Pancreas (tissue), 10 donors: ENCODE results near the gene SSBP4. TPM values are rescaled to one million over a fixed set of nuclear protein-coding genes. Genes with fewer than 3 reads are reported as not detected.

Source experiments
- ATAC-seq, 4 donors: fragments of 200-7000 bp; cut with Tn5 transposase; one replicate each; pipeline versions ENCODE4 v1.8.0 to v1.9.1; 2020; ENCODE audit warnings: mild to moderate bottlenecking in 4 of 4, moderate library complexity in 4 of 4
- DNase-seq, 6 donors: peaks; one replicate each; pipeline ENCODE4 v3.0.0-alpha.2; 2020
- FAIRE-seq: peaks from 2 replicates; lab custom pipeline; 2012; peaks lifted over from hg19 to GRCh38; lab: Jason Lieb, UNC
- H3K27ac ChIP-seq, 4 donors: fragments of 200-600 bp; sonication (generic); 1 replicate in 3 of 4; 2 replicates in 1 of 4; pipeline versions ENCODE4 v1.5.0 to v1.8.0; 2020
- H3K27me3 ChIP-seq, 4 donors: fragments of 200-600 bp; one replicate each; pipeline ENCODE4 v1.8.0; 2021
- H3K36me3 ChIP-seq, 3 donors: fragments of 200-600 bp; sonication (generic) in 1 of 3; one replicate each; pipeline versions ENCODE4 v1.5.0 to v1.8.0; 2020 to 2021
- H3K4me1 ChIP-seq, 3 donors: fragments of 200-600 bp; one replicate each; pipeline ENCODE4 v1.8.0; 2021
- H3K4me3 ChIP-seq, 4 donors: fragments of 200-600 bp; sonication (generic) in 2 of 4; one replicate each; pipeline versions ENCODE4 v1.5.0 to v1.8.0; 2020 to 2021
- H3K9me3 ChIP-seq, 4 donors: fragments of 200-600 bp; one replicate each; pipeline ENCODE4 v1.8.0; 2021
- WGBS, 2 donors: extraction: QIAGEN DNeasy Blood & Tissue Kit; methylation state at CpG; one replicate each; pipeline ENCODE4 v1.1.7; 2013; 5-methylcytosine and 5-hydroxymethylcytosine counted together
- intact Hi-C, 3 donors: fragments of 100-400 bp; cut with DNase I; formaldehyde crosslinking; loops; one replicate each; pipeline versions ENCODE4 v1.11.1 to v1.14.2; 2022
- polyA plus RNA-seq, 2 donors: library from polyadenylated mRNA; stranded (reverse); fragments of 200-250 nt; gene quantifications; one replicate each; pipeline ENCODE4 v1.2.3, GENCODE V29; 2013
- total RNA-seq, 6 donors: library from RNA; stranded (reverse); fragmentation: NEBNext Ultra II Directional in 4 of 6; extraction: Animal tissue kit (Norgen Biotek cat#: 25700) in 4 of 6; gene quantifications; one replicate each; pipeline versions ENCODE4 v1.2.1 to v1.2.4, GENCODE V29; 2021 to 2023
- TF ChIP-seq, protein P1 (sequence below), 4 donors: fragments of 200-600 bp; sonication (generic) in 3 of 4; IDR thresholded peaks; one replicate each; pipeline versions ENCODE4 v1.5.0 to v1.8.0; 2021; ENCODE audit warnings: antibody characterized with exemption in 4 of 4
- donor health status: healthy with polysubstance abuse.
- donor health status: DM: no; HTN: no; CAD: no; lungs with moderate emphysema.
- donor health status: DM: no; HTN: no; CAD: no.
- donor health status: control.
- donor health status: control.
- donor health status: Bipolar disorder and iron deficiency.
- donor health status: DM: yes; HTN: yes; CAD: no.
- donor health status: DM: no; HTN: no; CAD: no.
- donor health status: DM: no; HTN: no; CAD: no.
- donor health status: DM: yes; HTN: yes; CAD: no.

The SSBP4 gene
- total and polyA plus RNA-seq, 8 donors = 20.5 to 116 (median 25.8) TPM

DNA sequence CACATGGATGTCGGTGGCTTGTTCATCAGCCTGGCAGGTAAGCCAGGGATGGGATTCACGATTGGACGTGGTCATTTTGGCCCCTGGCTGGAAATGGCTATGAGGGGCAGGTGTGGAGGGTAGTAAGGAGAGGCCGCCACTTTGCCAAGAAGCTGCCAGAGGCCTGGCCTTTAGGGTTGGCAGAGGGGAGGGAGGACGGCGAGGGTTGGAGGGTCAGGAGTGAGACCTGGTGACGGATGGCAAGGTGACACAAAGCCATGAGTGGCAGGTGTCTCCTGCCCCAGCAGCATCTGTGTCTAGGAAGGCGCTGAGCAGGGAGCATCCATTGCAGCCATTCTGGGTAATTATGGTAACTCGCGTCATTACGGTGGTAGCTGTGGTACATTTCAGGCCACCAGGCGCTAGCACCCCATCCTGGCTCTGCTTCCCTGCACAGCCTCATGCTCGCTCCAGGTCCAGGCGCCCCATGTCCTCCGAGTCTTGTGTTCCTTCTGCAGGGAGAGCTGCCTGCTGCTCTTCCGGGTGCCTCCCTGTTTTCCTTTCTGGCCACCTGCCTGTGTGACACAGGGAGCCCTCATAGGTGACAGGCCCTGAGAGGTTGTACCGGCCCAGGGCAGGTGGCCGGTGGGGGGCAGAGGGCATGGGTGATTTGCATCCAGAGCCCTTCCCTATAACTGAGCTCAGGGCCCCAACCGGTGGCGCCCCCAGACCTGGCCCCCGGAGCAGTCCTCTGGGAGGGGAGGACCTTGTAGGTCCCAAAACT lies 4.2 kb downstream of the SSBP4 start:
- no peaks in the 10 kb centered on the region for H3K9me3 ChIP-seq
- no peaks in the 10 kb centered on the region for H3K27me3 ChIP-seq
- H3K27ac ChIP-seq = no peak overlapping the region
- ATAC-seq (no peak), FAIRE-seq (no peak), DNase-seq (peak in 1 of 6 donors; percentile 48)
- intact Hi-C loops = no loop called here
- H3K4me3 ChIP-seq = no peak overlapping the region
- no peaks in the 10 kb centered on the region for H3K36me3 ChIP-seq
- WGBS, 2 donors = 80 to 81% methylated on average over 21 of the region's 21 CpGs
- H3K4me1 ChIP-seq = peaks cover 0 to 11% (median 0%) of the 10 kb centered on the region in 3 donors
- TF ChIP-seq, protein P1, sequence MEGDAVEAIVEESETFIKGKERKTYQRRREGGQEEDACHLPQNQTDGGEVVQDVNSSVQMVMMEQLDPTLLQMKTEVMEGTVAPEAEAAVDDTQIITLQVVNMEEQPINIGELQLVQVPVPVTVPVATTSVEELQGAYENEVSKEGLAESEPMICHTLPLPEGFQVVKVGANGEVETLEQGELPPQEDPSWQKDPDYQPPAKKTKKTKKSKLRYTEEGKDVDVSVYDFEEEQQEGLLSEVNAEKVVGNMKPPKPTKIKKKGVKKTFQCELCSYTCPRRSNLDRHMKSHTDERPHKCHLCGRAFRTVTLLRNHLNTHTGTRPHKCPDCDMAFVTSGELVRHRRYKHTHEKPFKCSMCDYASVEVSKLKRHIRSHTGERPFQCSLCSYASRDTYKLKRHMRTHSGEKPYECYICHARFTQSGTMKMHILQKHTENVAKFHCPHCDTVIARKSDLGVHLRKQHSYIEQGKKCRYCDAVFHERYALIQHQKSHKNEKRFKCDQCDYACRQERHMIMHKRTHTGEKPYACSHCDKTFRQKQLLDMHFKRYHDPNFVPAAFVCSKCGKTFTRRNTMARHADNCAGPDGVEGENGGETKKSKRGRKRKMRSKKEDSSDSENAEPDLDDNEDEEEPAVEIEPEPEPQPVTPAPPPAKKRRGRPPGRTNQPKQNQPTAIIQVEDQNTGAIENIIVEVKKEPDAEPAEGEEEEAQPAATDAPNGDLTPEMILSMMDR (IDR thresholded peaks at IDR 0.05) = no peak

DNA sequence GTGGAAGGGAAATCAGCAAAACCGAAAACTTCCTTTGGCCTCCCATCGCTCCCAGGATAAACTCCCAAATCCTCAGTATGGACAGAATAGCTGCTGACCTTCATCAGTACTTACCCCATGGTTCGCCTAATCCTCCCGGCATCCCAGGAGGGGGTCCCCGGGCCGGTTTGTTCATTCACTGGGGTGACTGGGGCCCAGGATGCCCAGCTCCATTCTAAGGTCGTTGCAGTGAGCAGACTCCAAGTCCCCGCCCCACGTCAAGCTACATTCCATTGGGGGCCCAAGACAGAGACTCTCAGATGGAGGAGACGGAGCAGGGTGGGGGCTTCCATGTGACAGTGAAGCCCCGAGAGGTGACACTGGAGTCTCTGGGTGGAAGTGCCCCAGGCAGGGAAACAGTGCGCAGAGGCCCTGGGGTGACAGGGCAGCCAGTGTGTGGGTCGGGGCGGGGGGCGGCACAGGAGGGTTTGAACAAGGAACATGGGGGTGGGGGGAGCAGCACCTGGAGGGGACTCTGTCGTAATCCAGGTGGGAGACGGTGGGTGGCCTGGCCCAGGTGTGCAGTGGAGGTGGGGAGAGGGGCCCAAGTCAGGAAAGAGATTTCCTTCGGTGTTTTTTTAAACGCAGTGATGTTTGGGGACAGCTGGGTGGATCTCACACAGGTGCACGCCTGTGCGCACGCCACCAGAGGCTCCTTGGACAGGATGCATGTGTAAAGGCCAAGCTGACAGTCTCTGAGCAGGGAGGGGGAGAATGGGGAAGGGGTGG lies 5.1 kb downstream of the SSBP4 start:
- WGBS, 2 donors = 80 to 83% methylated on average over 22 of the region's 22 CpGs
- Histone ChIP-seq H3K9me3 (no peaks in the 10 kb centered on the region), H3K4me1 (peaks cover 0 to 7% (median 0%) of the 10 kb centered on the region in 3 donors), H3K4me3 (no peak overlapping the region), H3K27ac (no peak overlapping the region), H3K36me3 (no peaks in the 10 kb centered on the region), H3K27me3 (no peaks in the 10 kb centered on the region)
- ATAC-seq (no peak), FAIRE-seq (no peak), DNase-seq (peak in 1 of 6 donors; percentile 63)
- TF ChIP-seq, protein P1 (IDR thresholded peaks at IDR 0.05) = no peak
- intact Hi-C loops = no loop called here

DNA sequence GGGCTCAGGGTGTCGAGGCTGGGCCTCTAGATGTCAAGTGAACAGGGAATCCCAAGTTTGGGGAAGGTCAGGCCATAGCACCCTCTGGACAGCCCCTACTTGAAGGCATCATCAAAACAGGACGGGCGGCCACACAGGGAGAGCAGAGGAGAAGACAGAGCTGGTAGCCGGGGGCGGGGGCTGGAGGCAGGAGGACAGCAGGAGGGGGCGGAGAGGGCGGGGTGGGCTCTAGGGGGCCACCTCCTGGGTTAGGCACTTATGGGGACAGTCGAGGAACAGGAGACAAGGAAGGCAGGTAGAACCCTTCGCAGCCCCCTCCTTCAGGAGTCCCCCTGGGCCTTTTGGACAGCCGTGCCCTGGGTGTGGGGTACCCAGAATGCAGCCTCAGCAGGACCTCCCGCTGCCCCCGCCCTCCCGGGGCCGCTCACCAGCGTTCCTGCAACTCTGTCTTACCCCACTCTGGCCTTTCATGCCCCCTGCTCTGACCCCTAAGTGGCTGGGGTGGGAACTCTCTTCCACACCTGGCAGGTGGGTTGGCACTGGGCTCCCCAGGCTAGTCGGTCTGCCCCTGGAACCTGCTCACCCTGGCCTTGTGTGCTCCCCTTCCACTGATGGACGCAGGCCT lies 5.8 kb downstream of the SSBP4 start:
- ATAC-seq (no peak), FAIRE-seq (no peak), DNase-seq (peak in 2 of 6 donors; percentile 34 to 57)
- H3K27ac ChIP-seq = no peak overlapping the region
- no peaks in the 10 kb centered on the region for H3K36me3 ChIP-seq
- H3K4me3 ChIP-seq = no peak overlapping the region
- TF ChIP-seq, protein P1 (IDR thresholded peaks at IDR 0.05) = no peak
- H3K4me1 ChIP-seq = peaks cover 0 to 7% (median 0%) of the 10 kb centered on the region in 3 donors
- H3K9me3 ChIP-seq = no peaks in the 10 kb centered on the region
- H3K27me3 ChIP-seq = no peaks in the 10 kb centered on the region
- WGBS, 2 donors = 86 to 91% methylated on average over 12 to 17 of the region's 17 CpGs
- intact Hi-C loops = no loop called here

DNA sequence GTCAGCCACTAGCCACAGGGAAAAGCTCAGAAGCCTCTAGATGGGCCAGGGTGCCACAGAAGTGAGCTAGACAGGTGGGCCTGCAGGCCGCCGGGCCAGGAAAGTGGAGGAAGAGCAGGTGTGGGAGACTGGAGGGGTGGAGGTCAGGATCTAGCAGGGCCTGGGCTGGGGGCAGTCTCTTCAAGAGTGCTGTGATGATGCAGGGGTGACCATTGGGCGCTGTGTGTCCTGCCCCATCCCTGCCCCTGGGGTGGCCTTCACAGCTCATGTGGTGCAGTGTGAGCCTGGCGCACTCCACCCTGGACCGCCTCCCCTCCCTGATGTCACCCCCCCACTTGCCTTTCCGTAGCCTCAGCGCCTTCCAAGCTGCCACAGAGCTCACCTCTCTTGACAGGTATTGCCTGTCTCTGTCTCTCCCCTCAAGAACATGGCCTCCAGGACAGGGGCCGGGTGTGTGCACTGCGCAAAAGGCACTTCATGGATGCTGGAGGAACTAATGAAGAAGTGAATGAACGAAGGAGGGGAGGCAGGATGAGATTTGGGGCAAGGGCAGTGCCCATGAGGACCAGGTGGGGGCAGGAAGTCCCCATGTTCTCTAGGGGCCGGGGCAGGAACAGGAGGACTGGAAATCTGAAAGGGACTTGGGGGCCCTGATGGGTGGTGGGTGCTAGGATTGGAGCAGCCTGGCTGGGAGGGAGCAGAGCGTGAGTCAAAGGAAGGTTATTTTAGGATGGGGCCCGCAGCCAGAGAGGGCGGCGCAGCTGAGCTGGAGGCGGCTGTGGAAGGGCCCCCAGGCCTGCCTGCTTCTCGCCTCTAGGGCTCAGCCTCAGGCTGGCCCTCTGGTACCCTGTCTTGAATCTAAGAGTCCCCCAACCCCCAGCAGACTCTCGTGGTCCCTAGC lies 6.6 kb downstream of the SSBP4 start:
- 76 to 79% methylated on average over 16 to 18 of the region's 18 CpGs for WGBS, 2 donors
- peak in 1 of 4 donors; percentile 7 for ATAC-seq
- no peak overlapping the region for H3K4me3 ChIP-seq
- H3K27me3 ChIP-seq = no peaks in the 10 kb centered on the region
- TF ChIP-seq, protein P1 (IDR thresholded peaks at IDR 0.05) = no peak
- H3K36me3 ChIP-seq = no peaks in the 10 kb centered on the region
- FAIRE-seq = no peak
- H3K27ac ChIP-seq = no peak overlapping the region
- DNase-seq = peak in 1 of 6 donors; percentile 65
- H3K4me1 ChIP-seq = peaks cover 0 to 2% (median 0%) of the 10 kb centered on the region in 3 donors
- intact Hi-C loops = no loop called here
- H3K9me3 ChIP-seq = no peaks in the 10 kb centered on the region
